DOHH2 (cell line): ENCODE data around the gene MPP4.

Experiments
- H3F3A ChIP-seq: fragments of 200-600 bp; sonication (generic), shearing (Covaris generic); 2 replicates; pipeline ENCODE4 v1.6.0; 2016; ENCODE audit warnings: antibody characterized with exemption, mild to moderate bottlenecking; ENCODE audit not compliant: control insufficient read depth, insufficient read depth
- H3K27ac ChIP-seq: fragments of 200-600 bp; sonication (generic); 2 replicates; pipeline ENCODE4 v1.5.1; 2014; ENCODE audit warnings: low read depth, mild to moderate bottlenecking, low read length, moderate library complexity
- H3K27me3 ChIP-seq: fragments of 200-600 bp; sonication (generic); 2 replicates; pipeline ENCODE4 v1.6.1; 2014; ENCODE audit warnings: mild to moderate bottlenecking, low read length, mixed read lengths; ENCODE audit not compliant: control insufficient read depth
- H3K36me3 ChIP-seq: fragments of 200-600 bp; sonication (generic); 2 replicates; pipeline ENCODE4 v1.6.1; 2014; ENCODE audit warnings: mild to moderate bottlenecking, low read length, moderate library complexity, mixed read lengths; ENCODE audit not compliant: control insufficient read depth
- H3K4me1 ChIP-seq: fragments of 200-600 bp; sonication (generic); 2 replicates; pipeline ENCODE4 v1.6.1; 2014; ENCODE audit warnings: mild to moderate bottlenecking, low read length, mixed read lengths; ENCODE audit not compliant: control insufficient read depth
- H3K4me2 ChIP-seq: fragments of 200-600 bp; sonication (generic); 2 replicates; pipeline ENCODE4 v1.6.0; 2014; ENCODE audit warnings: mild to moderate bottlenecking, low read length, moderate library complexity
- H3K4me3 ChIP-seq: fragments of 200-600 bp; sonication (generic); 2 replicates; pipeline ENCODE4 v1.5.1; 2014; ENCODE audit warnings: mild to moderate bottlenecking, low read length, mixed read lengths
- H3K79me2 ChIP-seq: fragments of 200-600 bp; sonication (generic); 2 replicates; pipeline ENCODE4 v1.6.1; 2014; ENCODE audit warnings: mild to moderate bottlenecking, low read length, mixed read lengths; ENCODE audit not compliant: control insufficient read depth
- H3K9me2 ChIP-seq: fragments of 200-600 bp; sonication (generic); replicated peaks from 2 replicates; pipeline ENCODE4 v1.6.1; 2014; ENCODE audit warnings: mild to moderate bottlenecking, low read length, mixed read lengths; ENCODE audit not compliant: control insufficient read depth
- H3K9me3 ChIP-seq: fragments of 200-600 bp; sonication (generic); 2 replicates; pipeline ENCODE4 v1.6.1; 2014; ENCODE audit warnings: antibody characterized with exemption, low read length, mixed read lengths; ENCODE audit not compliant: control insufficient read depth, insufficient read depth
- H4K20me1 ChIP-seq: fragments of 200-600 bp; sonication (generic); 2 replicates; pipeline ENCODE4 v1.6.0; 2014; ENCODE audit warnings: low read depth, mild to moderate bottlenecking, antibody characterized with exemption, low read length, moderate library complexity; ENCODE audit not compliant: control insufficient read depth, insufficient read depth
- EZH2phosphoT487 ChIP-seq: fragments of 200-600 bp; sonication (generic); IDR thresholded peaks from 2 replicates; pipeline ENCODE4 v1.6.1; 2017; ENCODE audit warnings: borderline replicate concordance, mild to moderate bottlenecking, antibody characterized with exemption, low read length, moderate library complexity, mixed read lengths
- TF ChIP-seq, protein P1 (sequence below): fragments of 200-600 bp; sonication (generic); IDR thresholded peaks from one replicate; pipeline ENCODE4 v1.5.1; 2014; ENCODE audit warnings: antibody characterized with exemption, mild to moderate bottlenecking, low read depth, low read length; ENCODE audit not compliant: poor library complexity, severe bottlenecking

Gene MPP4

GRCh38 chr2:201654616-201655384 is 43.6 kb downstream of the MPP4 start:
- no peaks in the 10 kb centered on the region for H3K9me2 ChIP-seq
- no peak overlapping the region for H3K4me3 ChIP-seq
- H3K9me3 ChIP-seq: no peaks in the 10 kb centered on the region
- H3K4me2 ChIP-seq: no peak overlapping the region
- H3K4me1 ChIP-seq: no peaks in the 10 kb centered on the region
- no peak overlapping the region for H3K27ac ChIP-seq
- H4K20me1 ChIP-seq: no peaks in the 10 kb centered on the region
- H3K36me3 ChIP-seq: no peaks in the 10 kb centered on the region
- no peak for TF ChIP-seq EZH2phosphoT487
- TF ChIP-seq, protein P1, sequence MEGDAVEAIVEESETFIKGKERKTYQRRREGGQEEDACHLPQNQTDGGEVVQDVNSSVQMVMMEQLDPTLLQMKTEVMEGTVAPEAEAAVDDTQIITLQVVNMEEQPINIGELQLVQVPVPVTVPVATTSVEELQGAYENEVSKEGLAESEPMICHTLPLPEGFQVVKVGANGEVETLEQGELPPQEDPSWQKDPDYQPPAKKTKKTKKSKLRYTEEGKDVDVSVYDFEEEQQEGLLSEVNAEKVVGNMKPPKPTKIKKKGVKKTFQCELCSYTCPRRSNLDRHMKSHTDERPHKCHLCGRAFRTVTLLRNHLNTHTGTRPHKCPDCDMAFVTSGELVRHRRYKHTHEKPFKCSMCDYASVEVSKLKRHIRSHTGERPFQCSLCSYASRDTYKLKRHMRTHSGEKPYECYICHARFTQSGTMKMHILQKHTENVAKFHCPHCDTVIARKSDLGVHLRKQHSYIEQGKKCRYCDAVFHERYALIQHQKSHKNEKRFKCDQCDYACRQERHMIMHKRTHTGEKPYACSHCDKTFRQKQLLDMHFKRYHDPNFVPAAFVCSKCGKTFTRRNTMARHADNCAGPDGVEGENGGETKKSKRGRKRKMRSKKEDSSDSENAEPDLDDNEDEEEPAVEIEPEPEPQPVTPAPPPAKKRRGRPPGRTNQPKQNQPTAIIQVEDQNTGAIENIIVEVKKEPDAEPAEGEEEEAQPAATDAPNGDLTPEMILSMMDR: no peak
- peaks cover 8% of the 10 kb centered on the region for H3K27me3 ChIP-seq
- no peaks in the 10 kb centered on the region for H3F3A ChIP-seq
- H3K79me2 ChIP-seq: no peaks in the 10 kb centered on the region

GRCh38 chr2:201653221-201653620 is 45.2 kb downstream of the MPP4 start:
- Histone ChIP-seq H3K9me2 (no peaks in the 10 kb centered on the region), H3K4me2 (no peak overlapping the region), H3K4me1 (no peaks in the 10 kb centered on the region), H3K27ac (no peak overlapping the region), H3F3A (no peaks in the 10 kb centered on the region), H4K20me1 (no peaks in the 10 kb centered on the region), H3K4me3 (no peak overlapping the region), H3K36me3 (no peaks in the 10 kb centered on the region), H3K27me3 (peaks cover 8% of the 10 kb centered on the region), H3K79me2 (no peaks in the 10 kb centered on the region), H3K9me3 (no peaks in the 10 kb centered on the region)
- TF ChIP-seq, protein P1: no peak
- TF ChIP-seq EZH2phosphoT487: no peak

GRCh38 chr2:201649442-201649841 is 49.0 kb downstream of the MPP4 start:
- no peaks in the 10 kb centered on the region for H3K9me3 ChIP-seq
- H3K27ac ChIP-seq: no peak overlapping the region
- H4K20me1 ChIP-seq: no peaks in the 10 kb centered on the region
- peaks cover 6% of the 10 kb centered on the region; the same call in 1 of the 2 replicates for H3K27me3 ChIP-seq
- no peaks in the 10 kb centered on the region for H3K79me2 ChIP-seq
- no peaks in the 10 kb centered on the region for H3K9me2 ChIP-seq
- no peaks in the 10 kb centered on the region for H3K36me3 ChIP-seq
- H3K4me1 ChIP-seq: no peaks in the 10 kb centered on the region
- H3K4me3 ChIP-seq: no peak overlapping the region
- H3F3A ChIP-seq: no peaks in the 10 kb centered on the region
- no peak for TF ChIP-seq EZH2phosphoT487
- TF ChIP-seq, protein P1: no peak
- no peak overlapping the region for H3K4me2 ChIP-seq
